Tibial nerve (tissue), 4 donors: Measurements from ENCODE around the gene CRKL.

Experiments used
- CTCF ChIP-seq, 5 experiments: fragments of 200-600 bp in 3 of 5; fragments of 450-650 bp in 2 of 5; sonication (generic) in 3 of 5; IDR thresholded peaks; one replicate each; pipeline ENCODE4 v1.5.1; 2016 to 2019; ENCODE audit warnings: antibody characterized with exemption in 5 of 5, mild to moderate bottlenecking in 3 of 5, moderate library complexity in 2 of 5
- EP300 ChIP-seq, 2 donors: sonication (generic); formaldehyde crosslinking; IDR thresholded peaks; one replicate each; pipeline ENCODE4 v1.6.1; 2017; ENCODE audit warnings: antibody characterized with exemption in 2 of 2, mild to moderate bottlenecking in 1 of 2
- POLR2A ChIP-seq, 2 donors: fragments of 450-650 bp; IDR thresholded peaks; one replicate each; pipeline ENCODE4 v1.6.1; 2017; ENCODE audit warnings: antibody characterized with exemption in 2 of 2, mild to moderate bottlenecking in 2 of 2, moderate library complexity in 2 of 2

GRCh38 chr22:20977516-20978170 lies 60.4 kb downstream of the CRKL start:
- TF ChIP-seq CTCF (IDR thresholded peaks at IDR 0.05) (no peak), EP300 (IDR thresholded peaks at IDR 0.05) (no peak), POLR2A (IDR thresholded peaks at IDR 0.05) (no peak)
